Activated T-cell treated with anti-CD3 and anti-CD28 coated beads for 24 hours (primary cell): ENCODE measurements around the gene EHBP1.

Source experiments
- DNase-seq: peaks from one replicate; pipeline ENCODE4 v3.0.0-alpha.2; 2020; ENCODE audit warnings: low read depth

EHBP1 gene

DNA sequence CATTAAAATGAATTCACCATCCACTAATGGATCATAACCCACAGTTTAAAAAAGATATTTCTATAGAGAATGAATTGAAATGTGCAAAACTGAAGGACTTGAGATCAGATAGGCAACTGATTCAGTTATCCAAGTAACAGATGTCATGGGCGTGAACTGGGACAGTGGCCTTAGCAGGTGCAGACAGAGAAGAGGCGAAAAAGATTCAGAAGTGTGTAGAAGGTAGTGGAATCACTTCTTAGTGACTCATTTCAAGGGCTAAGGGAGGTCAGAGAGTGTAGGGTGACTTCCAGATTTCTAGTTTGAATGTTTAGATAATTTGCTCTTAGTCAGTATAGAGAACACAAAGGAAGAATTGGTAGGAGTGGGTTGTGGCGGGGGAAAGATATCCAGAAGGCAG lies 79.7 kb downstream of the EHBP1 start:
- DNase-seq: no peak

DNA sequence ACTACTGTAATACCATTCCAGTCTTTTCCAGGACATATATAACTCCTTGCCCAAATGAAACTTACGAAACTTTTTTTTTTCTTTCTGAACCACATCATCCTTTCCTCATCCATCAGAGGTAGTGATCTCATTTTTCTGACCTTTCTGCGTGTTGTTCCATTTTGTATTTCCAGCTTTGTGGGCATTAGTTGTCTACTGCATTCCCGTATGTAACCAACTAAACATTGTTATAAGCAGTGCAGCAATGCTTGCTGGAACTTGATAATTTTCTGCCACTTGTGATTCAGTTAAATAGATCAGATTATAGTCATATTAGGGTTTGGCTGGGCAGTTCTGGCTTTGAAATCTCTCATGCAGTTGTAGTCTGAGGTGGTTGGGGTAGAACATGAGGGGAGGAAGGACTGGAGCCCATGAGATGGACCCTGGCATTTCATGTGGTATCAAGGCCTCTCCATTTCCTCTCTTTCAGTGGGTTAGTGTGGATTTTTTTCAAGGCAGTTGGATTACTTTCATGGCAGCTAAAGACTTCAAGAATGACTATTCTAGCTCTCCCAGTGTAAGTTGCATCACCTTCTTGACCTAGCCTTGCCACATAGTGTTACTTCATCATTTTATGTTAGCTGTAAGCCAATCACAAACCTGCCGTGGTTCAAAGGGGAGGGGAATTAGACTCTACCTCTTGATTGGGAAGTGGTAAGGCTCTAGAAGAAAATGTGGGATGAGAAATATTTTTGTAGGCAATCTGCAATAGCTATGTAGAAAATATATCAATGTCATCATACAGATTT lies 80.5 kb downstream of the EHBP1 start:
- no peak for DNase-seq

DNA sequence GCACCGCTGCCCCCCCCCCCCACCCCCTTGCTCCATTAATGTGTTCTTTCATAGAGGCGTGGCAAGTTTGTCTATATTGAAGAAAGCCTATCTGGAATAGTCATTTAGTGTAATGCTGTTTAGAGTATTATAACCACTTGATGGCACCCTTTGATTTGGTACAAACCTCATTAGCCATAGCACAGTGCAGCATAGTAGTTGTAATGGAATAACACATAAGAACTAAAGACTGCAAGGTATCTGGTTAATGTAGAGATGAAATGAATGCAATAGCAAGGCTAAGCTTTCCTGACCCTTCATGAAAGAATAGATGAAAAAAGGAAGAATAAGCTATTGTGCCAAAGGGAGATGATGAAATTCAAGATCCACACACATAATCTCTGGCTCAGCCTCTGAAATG lies 81.9 kb downstream of the EHBP1 start:
- DNase-seq: no peak

GRCh38 chr2:62789518-62789917 lies 84.0 kb downstream of the EHBP1 start:
- DNase-seq: no peak

- DNase-seq: no peak
These were observed 84.4 kb downstream of the EHBP1 start for GRCh38 chr2:62789918-62790317.

DNA sequence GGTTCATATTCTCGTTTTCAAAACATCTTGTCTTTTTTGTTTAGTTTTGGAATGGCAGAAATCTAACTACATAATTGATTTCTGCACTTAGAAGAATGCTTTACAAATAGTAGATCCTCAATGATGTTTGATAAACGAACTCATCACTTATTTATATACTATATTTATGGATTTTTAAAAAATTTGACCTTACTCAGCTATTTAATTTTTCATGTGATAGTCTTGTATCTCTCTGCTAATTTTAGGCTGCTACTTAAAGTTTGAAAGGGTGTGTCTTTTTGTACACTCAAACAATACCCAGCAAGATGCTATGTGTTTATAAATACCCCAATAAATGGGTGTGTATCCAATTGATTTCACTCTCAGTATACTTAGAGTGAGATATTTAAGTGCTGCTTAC lies 86.9 kb downstream of the EHBP1 start:
- DNase-seq: no peak

GRCh38 chr2:62793213-62793612 lies 87.7 kb downstream of the EHBP1 start:
- no peak for DNase-seq

DNA sequence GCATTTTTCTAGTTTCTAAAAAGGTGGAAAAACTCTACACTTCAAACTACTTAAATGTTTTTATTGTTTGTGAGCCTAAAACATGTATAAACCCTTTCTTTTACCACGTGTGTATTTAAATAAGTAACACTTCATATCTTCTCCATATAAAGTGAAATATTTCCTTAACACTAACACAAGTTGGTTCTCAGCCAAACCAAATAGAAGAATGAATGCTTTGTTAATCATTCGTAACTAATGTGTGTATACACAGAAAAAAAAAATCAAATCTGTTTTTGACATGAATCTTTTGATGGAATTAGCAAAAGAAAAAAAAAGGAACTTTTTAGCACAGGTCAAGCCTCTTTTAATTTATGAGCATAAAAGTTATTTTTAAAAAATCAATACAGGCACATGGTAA lies 89.3 kb downstream of the EHBP1 start:
- DNase-seq: no peak

DNA sequence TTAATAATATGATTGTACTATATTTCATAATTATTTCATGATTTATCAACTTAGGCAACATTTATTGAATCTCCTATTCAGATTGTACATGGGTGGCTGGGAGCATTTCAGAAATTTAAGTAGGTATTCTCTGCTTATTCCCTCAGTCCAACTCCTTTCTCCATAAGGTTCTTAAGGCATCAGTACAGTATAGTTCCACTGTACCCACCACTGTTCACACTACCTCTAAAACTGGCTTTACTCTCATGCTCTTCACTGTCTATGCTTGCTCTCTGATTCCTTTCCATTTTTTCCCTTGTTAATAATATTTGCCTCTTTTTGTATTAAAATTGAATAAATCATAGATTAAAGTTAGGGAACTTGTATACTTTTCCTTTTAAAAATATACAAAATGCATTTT lies 89.8 kb downstream of the EHBP1 start:
- no peak for DNase-seq

GRCh38 chr2:62797107-62797506 lies 91.6 kb downstream of the EHBP1 start:
- DNase-seq: no peak

- no peak for DNase-seq
These were observed 95.1 kb downstream of the EHBP1 start for GRCh38 chr2:62800618-62801017.

DNA sequence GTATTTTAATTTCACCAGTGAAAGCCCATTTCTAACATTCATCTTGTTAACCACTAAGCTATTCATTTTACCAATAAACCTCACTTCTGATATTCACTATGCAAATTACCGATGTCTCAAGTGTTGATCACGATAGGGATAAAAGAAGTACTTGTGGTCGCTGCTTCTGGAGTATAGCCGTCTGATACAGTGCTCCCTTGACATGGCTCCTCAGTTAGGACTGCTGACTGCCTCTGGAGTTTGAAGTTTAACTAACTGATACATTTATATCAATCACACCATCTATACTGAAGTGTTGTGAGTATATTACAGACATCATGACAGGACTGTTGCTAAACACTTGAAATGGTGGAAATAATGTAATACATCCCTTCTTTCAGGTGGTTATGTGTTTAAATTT lies 95.6 kb downstream of the EHBP1 start:
- no peak for DNase-seq

DNA sequence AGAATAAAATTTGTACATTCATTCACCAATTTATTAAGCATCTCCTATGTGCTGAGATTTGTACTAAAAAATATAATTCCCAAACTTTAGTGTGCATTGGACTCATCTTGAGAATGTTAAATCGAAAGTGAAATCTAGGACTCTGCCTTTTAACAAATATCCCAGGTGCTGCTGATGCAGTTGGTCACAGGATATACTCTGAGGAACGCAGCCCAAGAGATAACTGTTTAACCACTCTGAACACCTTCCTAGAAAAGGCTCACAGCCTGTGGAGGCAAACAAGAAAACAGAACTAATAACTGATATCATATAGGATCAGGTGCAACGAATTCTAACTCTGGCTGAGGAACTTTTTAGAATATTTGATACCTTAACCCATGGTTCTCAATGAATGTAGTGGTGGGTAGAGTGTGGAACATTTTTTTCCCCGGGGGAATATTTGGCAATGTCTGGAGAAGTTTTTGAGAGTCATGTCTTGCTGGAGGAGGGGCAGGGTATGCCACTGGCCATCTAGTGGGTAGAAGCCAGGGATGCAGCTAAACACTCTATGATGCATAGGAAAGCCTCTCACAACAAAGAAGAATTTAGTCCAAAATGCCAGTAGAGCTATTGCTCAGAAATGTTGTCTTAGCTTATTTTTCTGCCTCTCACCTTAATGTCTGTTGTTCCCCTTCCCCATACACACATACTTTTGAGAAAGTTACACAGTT lies 96.5 kb downstream of the EHBP1 start:
- no peak for DNase-seq

DNA sequence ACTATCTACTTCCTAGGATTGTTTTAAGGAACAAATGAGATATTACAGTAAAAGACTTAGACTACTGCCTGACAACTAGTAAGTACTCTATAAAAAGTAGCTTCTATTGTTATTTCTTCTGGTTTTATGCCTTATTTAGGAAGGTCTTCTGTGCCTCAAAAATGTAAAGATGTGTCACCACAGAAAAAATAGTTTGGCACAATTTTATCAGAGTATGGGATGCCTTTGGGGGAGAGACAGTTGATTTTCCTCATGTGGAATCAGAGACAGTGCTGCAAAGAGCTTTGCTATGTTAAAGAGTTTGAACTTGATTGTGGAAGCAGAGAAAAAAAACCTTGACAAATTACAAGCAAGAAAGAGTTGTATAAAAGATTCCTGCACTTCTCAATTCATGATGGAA lies 98.4 kb downstream of the EHBP1 start:
- DNase-seq: no peak

DNA sequence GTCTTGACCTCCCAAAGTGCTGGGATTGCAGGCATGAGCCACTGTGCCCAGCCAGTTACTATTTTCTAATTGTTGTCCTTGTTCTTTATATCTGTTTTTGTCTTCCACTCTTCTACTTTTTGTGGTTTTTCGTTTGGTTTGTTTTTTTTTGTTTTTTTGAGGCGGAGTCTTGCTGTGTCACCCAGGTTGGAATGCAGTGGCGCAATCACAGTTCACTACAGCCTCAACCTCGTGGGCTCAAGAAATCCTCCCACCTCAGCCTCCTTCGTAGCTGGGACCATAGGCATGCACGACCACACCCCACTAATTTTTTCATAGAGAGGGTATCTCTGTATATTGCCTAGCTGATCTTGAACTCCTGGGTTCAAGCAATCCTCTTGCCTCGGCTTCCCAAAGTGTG lies 100.7 kb downstream of the EHBP1 start:
- no peak for DNase-seq

DNA sequence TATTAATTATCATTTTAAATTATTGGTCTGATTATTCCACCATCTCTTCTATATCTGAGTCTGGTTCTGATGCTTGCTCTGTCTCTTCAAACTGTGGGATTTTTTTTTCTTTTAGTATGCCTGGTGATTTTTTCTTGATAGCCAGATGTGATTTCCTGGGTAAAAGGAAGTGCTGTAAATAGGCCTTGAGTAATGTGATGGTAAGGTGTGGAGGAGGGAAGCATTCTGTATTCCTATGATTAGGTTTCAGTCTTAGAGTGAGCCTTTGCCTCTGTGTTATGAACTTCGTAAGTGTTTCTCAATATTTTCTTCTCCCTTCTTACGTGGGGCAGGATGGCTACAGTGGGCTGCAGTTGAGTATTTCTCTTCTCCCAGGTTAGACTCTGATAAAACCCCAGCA lies 103.0 kb downstream of the EHBP1 start:
- DNase-seq: no peak

DNA sequence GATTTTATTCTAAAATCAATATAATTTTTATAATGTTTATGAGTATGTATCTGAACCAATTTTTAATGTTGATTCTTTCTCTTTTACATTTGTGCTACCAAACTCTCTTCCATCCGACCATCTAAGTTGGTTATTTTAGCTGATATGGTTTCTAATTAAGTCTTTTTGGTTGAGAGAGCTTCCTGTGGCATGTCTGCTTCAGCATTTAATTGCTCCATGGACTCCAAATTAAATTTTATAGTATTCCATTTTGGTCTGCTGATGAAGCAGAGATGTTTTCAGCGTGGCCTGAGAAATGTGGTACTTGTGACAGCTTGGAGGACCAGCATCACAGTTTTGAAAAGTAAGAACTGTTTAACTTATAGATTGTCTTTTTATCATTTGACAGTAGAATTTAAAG lies 105.6 kb downstream of the EHBP1 start:
- DNase-seq: no peak

DNA sequence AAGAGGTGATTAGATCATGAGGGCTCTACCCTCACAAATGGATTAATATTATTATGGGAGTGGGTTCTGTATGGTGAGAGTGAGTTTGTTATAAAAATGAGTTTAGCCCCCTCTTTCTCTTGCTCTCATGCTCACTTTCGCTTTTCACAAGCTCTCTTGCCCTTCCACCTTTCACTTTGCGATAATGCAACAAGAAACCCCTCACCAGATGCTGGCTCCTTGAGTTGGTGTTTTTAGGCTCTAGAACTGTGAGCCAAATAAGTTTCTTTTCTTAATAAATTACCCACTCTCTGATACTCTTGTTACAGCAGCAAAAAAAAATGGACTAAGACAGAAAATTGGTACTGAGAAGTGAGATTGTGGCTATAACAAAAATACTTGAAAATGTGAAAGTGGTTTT lies 106.5 kb downstream of the EHBP1 start:
- no peak for DNase-seq

GRCh38 chr2:62812921-62813825 lies 107.7 kb downstream of the EHBP1 start:
- DNase-seq: no peak

DNA sequence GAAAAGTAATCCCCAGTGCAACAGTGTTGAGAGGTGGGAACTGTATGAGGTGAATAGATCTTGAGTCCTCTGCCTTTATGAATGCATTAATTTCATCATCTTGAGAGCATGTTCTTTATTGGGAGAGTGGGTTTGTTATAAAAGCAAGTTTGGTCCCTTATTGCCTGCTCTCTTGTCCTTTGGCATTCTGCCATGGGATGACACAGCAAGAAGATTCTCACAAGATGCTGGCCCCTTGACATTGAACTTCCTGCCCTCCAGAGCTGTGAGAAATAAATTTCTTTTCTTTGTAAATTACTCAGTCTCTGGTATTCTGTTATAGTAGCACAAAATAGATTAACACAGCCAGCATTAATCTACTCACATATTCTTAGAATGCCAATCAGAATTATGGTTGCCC lies 108.6 kb downstream of the EHBP1 start:
- DNase-seq: no peak

DNA sequence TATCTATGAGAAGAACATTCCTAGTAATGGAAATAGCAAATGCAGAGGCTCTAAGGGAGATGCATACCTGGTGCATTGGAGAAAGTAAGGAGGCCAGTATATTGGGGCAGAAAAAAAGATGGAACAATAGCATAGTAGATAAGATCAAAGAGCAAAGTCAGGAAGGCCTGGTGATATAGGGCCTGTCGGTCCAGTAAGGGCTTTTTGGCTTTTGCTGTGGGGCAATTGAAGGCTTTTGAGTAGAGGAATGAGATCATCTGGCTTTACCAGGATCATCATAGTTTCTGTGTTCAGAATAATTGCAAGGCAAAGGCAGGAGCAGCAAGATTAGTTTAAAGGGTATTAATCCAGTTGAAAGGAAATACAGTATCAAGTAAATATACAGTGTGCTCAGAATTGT lies 111.8 kb downstream of the EHBP1 start:
- no peak for DNase-seq

- DNase-seq: no peak
These were observed 112.6 kb downstream of the EHBP1 start for GRCh38 chr2:62817995-62818713.
